ENCODE results near the gene CAMTA1.

The CAMTA1 gene

GRCh38 chr1:6956488-6957159 lies 171.4 kb downstream of the CAMTA1 start (continued):
- TF ChIP-seq ZNF324 (tag by site-specific recombination; IDR thresholded peaks at IDR 0.05): no peak
- peak; percentile 67 for TF ChIP-seq PRDM6 (tag by site-specific recombination; IDR thresholded peaks at IDR 0.05)
- no peak for TF ChIP-seq ZNF133 (tag by site-specific recombination; IDR thresholded peaks at IDR 0.05)

DNA sequence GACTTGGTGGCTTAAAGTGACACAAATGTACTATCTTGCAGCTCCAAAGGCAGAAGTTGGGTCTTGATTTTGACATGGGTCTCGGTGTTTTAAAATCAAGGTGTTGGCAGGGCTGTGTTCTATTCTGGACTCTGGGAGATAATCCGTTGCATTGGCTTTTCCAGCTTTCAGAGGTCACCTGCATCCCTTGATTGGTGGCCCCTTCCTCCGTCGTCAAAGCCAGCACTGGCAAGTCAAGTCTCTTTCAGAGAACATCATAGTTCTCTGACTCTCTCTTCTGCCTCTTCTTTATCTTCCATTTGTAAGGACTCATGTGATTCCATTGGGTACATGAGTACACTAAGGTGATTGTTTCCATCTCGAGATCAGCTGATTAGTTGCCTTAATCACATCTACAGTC lies 172.1 kb downstream of the CAMTA1 start:
- H3K4me3 ChIP-seq (ENCODE audit: low read depth, low read length): no peak overlapping the region
- POLR2A ChIA-PET: no interaction called here

DNA sequence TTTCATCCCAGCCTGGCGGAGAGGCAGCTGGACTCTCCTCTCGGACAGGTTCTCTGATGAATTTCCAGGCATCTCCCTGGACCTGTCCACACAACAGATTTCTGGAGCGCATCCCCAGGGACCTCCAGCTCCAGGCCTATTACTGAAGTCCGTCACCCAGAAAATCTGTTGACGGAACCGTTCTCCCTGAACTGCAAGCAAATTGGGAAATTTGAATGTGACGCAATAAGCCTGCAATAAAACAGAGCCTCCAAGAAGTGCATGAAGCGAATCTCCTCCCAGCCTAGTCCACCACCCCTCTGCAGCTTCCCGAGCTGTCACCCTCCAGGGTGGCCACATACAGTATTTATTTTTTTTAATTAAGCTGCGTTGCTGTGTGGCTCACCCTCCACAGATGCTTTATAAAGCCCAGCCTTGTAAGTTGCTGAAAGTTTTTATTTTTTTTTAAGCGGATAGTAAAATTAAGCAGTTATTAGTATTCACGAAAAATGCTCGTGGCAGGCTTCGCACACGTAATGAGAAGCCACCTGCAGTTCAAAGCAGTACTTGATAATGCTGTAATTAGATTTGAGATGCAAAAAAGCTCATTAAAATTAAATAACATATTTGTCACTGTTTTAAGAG lies 173.3 kb downstream of the CAMTA1 start:
- Histone ChIP-seq H3K36me3 (ENCODE audit: control insufficient read depth in 2 of 2, insufficient read depth in 1 of 2, low read length in 2 of 2) (no peaks in the 10 kb centered on the region), H3K9me3 (ENCODE audit: control insufficient read depth, insufficient read depth, low read depth, low read length) (no peaks in the 10 kb centered on the region), H3K27ac (ENCODE audit: extremely low read depth, low read depth, low read length) (no peak overlapping the region), H3K4me1 (ENCODE audit: control insufficient read depth, insufficient read depth, low read length) (peaks cover 28% of the 10 kb centered on the region), H3K4me3 (ENCODE audit: low read depth, low read length) (no peak overlapping the region)
- ChIA-PET CTCF (no interaction called here), POLR2A (no interaction called here)
- TF ChIP-seq TRIM28 (IDR thresholded peaks at IDR 0.05; ENCODE audit: borderline replicate concordance, low read length): peak; percentile 51; the same call in 1 of the 2 replicates
- TF ChIP-seq RBAK (tag by site-specific recombination; IDR thresholded peaks at IDR 0.05): no peak
- TF ChIP-seq BCL11B (tag by site-specific recombination; IDR thresholded peaks at IDR 0.05; ENCODE audit: low read depth): no peak
- no peak for TF ChIP-seq KLF9 (tag by site-specific recombination; IDR thresholded peaks at IDR 0.05; ENCODE audit: low read depth)
- TF ChIP-seq, protein P1, sequence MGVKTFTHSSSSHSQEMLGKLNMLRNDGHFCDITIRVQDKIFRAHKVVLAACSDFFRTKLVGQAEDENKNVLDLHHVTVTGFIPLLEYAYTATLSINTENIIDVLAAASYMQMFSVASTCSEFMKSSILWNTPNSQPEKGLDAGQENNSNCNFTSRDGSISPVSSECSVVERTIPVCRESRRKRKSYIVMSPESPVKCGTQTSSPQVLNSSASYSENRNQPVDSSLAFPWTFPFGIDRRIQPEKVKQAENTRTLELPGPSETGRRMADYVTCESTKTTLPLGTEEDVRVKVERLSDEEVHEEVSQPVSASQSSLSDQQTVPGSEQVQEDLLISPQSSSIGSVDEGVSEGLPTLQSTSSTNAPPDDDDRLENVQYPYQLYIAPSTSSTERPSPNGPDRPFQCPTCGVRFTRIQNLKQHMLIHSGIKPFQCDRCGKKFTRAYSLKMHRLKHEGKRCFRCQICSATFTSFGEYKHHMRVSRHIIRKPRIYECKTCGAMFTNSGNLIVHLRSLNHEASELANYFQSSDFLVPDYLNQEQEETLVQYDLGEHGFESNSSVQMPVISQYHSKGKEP (tag by site-specific recombination; IDR thresholded peaks at IDR 0.05): peak; percentile 22; the same call in 1 of the 2 replicates
- no peak for TF ChIP-seq ZBTB8A (tag by site-specific recombination; IDR thresholded peaks at IDR 0.05)
- TF ChIP-seq ZBTB17 (tag by site-specific recombination; IDR thresholded peaks at IDR 0.05): 0 out of 2 replicates have a peak, but pooled peaks have one; percentile 14

More for the DNA sequence above, 172.1 kb downstream of the CAMTA1 start:
- Histone ChIP-seq H3K9me3 (ENCODE audit: control insufficient read depth, insufficient read depth, low read depth, low read length) (no peaks in the 10 kb centered on the region), H3K27ac (ENCODE audit: extremely low read depth, low read depth, low read length) (no peak overlapping the region), H3K4me1 (ENCODE audit: control insufficient read depth, insufficient read depth, low read length) (peaks cover 26% of the 10 kb centered on the region), H3K36me3 (ENCODE audit: control insufficient read depth in 2 of 2, insufficient read depth in 1 of 2, low read length in 2 of 2) (no peaks in the 10 kb centered on the region)
- TF ChIP-seq ZBTB1 (tag by site-specific recombination; IDR thresholded peaks at IDR 0.05) (no peak), ZNF791 (tag by site-specific recombination; IDR thresholded peaks at IDR 0.05) (no peak), ZFP41 (tag by site-specific recombination; IDR thresholded peaks at IDR 0.05; ENCODE audit: borderline replicate concordance) (no peak), ZBTB7A (tag by site-specific recombination; IDR thresholded peaks at IDR 0.05; ENCODE audit: low read depth) (no peak), HOXD13 (CRISPR knock-in tag; IDR thresholded peaks at IDR 0.05; ENCODE audit: borderline replicate concordance) (no peak), ZNF350 (tag by site-specific recombination; IDR thresholded peaks at IDR 0.05) (no peak), SETDB1 (IDR thresholded peaks at IDR 0.05; ENCODE audit: insufficient read length, low read length) (peak; percentile 66)
- CTCF ChIA-PET: interaction anchor here (0.7 kb wide), 1 partner anchor 67 kb away, joined by 4 read pairs; no protein-coding TSS in a partner anchor

Measured in HEK293 (cell line).